GM21381 (cell line): Measurements from ENCODE around the gene DGKD.

ENCODE experiments used
- ATAC-seq: cut with Tn5 transposase; IDR thresholded peaks from one replicate; pipeline ENCODE4 v1.9.1; 2021; ENCODE audit warnings: mild to moderate bottlenecking, moderate library complexity; ENCODE audit not compliant: unreplicated experiment

DGKD gene

GRCh38 chr2:233411162-233411561 lies 56.9 kb downstream of the DGKD start:
- ATAC-seq: no peak

GRCh38 chr2:233412405-233412804 lies 58.1 kb downstream of the DGKD start:
- ATAC-seq: no peak

- ATAC-seq: no peak
These were observed 58.8 kb downstream of the DGKD start for GRCh38 chr2:233413046-233413445.

GRCh38 chr2:233413559-233414272 lies 59.4 kb downstream of the DGKD start:
- ATAC-seq: no peak

GRCh38 chr2:233414273-233414654 lies 60.0 kb downstream of the DGKD start:
- no peak for ATAC-seq

- ATAC-seq: no peak
These were observed 60.7 kb downstream of the DGKD start for GRCh38 chr2:233414777-233415570.

- ATAC-seq: no peak
These were observed 61.9 kb downstream of the DGKD start for GRCh38 chr2:233416199-233416598.

GRCh38 chr2:233416706-233417105 lies 62.4 kb downstream of the DGKD start:
- ATAC-seq: no peak

GRCh38 chr2:233417282-233417681 lies 63.0 kb downstream of the DGKD start:
- no peak for ATAC-seq

GRCh38 chr2:233418052-233418760 lies 63.9 kb downstream of the DGKD start:
- ATAC-seq: no peak

- peak; percentile 29 for ATAC-seq
These were observed 64.7 kb downstream of the DGKD start for GRCh38 chr2:233418761-233419546.

GRCh38 chr2:233419602-233420391 lies 65.5 kb downstream of the DGKD start:
- peak; percentile 26 for ATAC-seq

GRCh38 chr2:233421091-233421816 lies 67.0 kb downstream of the DGKD start:
- ATAC-seq: no peak

GRCh38 chr2:233422050-233422639 lies 67.9 kb downstream of the DGKD start:
- peak; percentile 61 for ATAC-seq

- no peak for ATAC-seq
These were observed 68.6 kb downstream of the DGKD start for GRCh38 chr2:233422649-233423551.

- no peak for ATAC-seq
These were observed 69.2 kb downstream of the DGKD start for GRCh38 chr2:233423552-233423860.

- ATAC-seq: no peak
These were observed 70.1 kb downstream of the DGKD start for GRCh38 chr2:233424154-233424951.
